PC-3 (cell line): ENCODE data around the gene ZMYND11. TPM values are rescaled to one million over a fixed set of nuclear protein-coding genes. Genes with fewer than 3 reads are reported as not detected.

Experiments used
- ATAC-seq: fragments of 200-7000 bp; cut with Tn5 transposase; 2 replicates; pipeline ENCODE4 v1.9.1; 2020; ENCODE audit warnings: mild to moderate bottlenecking, moderate library complexity
- BruUV-seq: library from RNA; stranded (reverse); fragments of 400-500 nt; replicated peaks from 2 replicates; lab custom pipeline; 2021; lab: Mats Ljungman, UMichigan
- CTCF ChIA-PET: fragments of 300-600 bp; sonication (Branson Sonifier 250); formaldehyde crosslinking; loops from one replicate; lab custom pipeline; 2022; ENCODE audit warnings: antibody characterized with exemption; lab: Charles Lee
- POLR2A ChIA-PET: fragments of 300-600 bp; sonication (Branson Sonifier 250); formaldehyde crosslinking; loops from one replicate; lab custom pipeline; 2022; ENCODE audit warnings: antibody characterized with exemption; ENCODE audit not compliant: unreplicated experiment; lab: Charles Lee
- DNase-seq: peaks from one replicate; pipeline ENCODE4 v3.0.0-alpha.2; 2015
- H2AFZ ChIP-seq: fragments of 300-600 bp; sonication (generic); 2 replicates; pipeline ENCODE4 v1.6.0; 2016; ENCODE audit warnings: antibody characterized with exemption, low read length
- H3F3A ChIP-seq: fragments of 300-600 bp; sonication (generic); one replicate; pipeline ENCODE4 v1.6.0; 2017; ENCODE audit warnings: antibody characterized with exemption, low read length, control low read depth, mild to moderate bottlenecking; ENCODE audit not compliant: unreplicated experiment
- H3K27ac ChIP-seq: fragments of 300-600 bp; sonication (generic); 2 replicates; pipeline ENCODE4 v1.5.1; 2016; ENCODE audit warnings: mild to moderate bottlenecking, low read length
- H3K27me3 ChIP-seq: fragments of 300-600 bp; sonication (generic); 2 replicates; pipeline ENCODE4 v1.6.1; 2016; ENCODE audit warnings: low read length, mixed read lengths
- H3K36me3 ChIP-seq: fragments of 300-600 bp; sonication (generic); 2 replicates; pipeline ENCODE4 v1.6.1; 2016; ENCODE audit warnings: low read depth, mixed run types, low read length, mixed read lengths
- H3K4me1 ChIP-seq: fragments of 300-600 bp; sonication (generic); 2 replicates; pipeline ENCODE4 v1.5.1; 2016; ENCODE audit warnings: low read length; ENCODE audit not compliant: insufficient read depth
- H3K4me2 ChIP-seq: fragments of 300-600 bp; sonication (generic); 2 replicates; pipeline ENCODE4 v1.6.0; 2016; ENCODE audit warnings: low read length
- H3K4me3 ChIP-seq: fragments of 300-600 bp; sonication (generic); 2 replicates; pipeline ENCODE4 v1.5.1; 2016; ENCODE audit warnings: mild to moderate bottlenecking, low read length, mixed read lengths
- H3K79me2 ChIP-seq: fragments of 300-600 bp; sonication (generic); 2 replicates; pipeline ENCODE4 v1.6.1; 2017; ENCODE audit warnings: low read length, mixed read lengths
- H3K9ac ChIP-seq: fragments of 300-600 bp; sonication (generic); 2 replicates; pipeline ENCODE4 v1.6.0; 2016; ENCODE audit warnings: mild to moderate bottlenecking, low read length
- H3K9me2 ChIP-seq: fragments of 300-600 bp; sonication (generic); replicated peaks from 2 replicates; pipeline ENCODE4 v1.6.1; 2016; ENCODE audit warnings: mixed run types, low read length, mixed read lengths
- H3K9me3 ChIP-seq: fragments of 300-600 bp; sonication (generic); 2 replicates; pipeline ENCODE4 v1.6.1; 2016; ENCODE audit warnings: low read length, mixed read lengths
- H4K20me1 ChIP-seq: fragments of 300-600 bp; sonication (generic); 2 replicates; pipeline ENCODE4 v1.6.1; 2016; ENCODE audit warnings: low read length, mixed read lengths
- CTCF ChIP-seq: fragments of 300-600 bp; sonication (generic); conservative IDR thresholded peaks from 2 replicates; pipeline ENCODE4 v1.5.1; 2017; ENCODE audit warnings: antibody characterized with exemption, low read depth, mild to moderate bottlenecking, low read length
- EZH2 ChIP-seq: fragments of 300-600 bp; sonication (generic); IDR thresholded peaks from one replicate; pipeline ENCODE4 v1.6.1; 2017; ENCODE audit warnings: antibody characterized with exemption, mild to moderate bottlenecking, low read length; ENCODE audit not compliant: unreplicated experiment
- EZH2phosphoT487 ChIP-seq: fragments of 300-600 bp; sonication (generic); IDR thresholded peaks from 2 replicates; pipeline ENCODE4 v1.6.1; 2018; ENCODE audit warnings: mild to moderate bottlenecking, antibody characterized with exemption, low read length, borderline replicate concordance
- intact Hi-C: fragments of 100-400 bp; cut with micrococcal nuclease; formaldehyde crosslinking; loops from 2 replicates; pipeline ENCODE4 v1.9.0; 2023
- total RNA-seq: library from RNA; depleted of rRNA; stranded (reverse); fragments of >200 nt; gene quantifications from 2 replicates; pipeline ENCODE4 v1.2.3, GENCODE V29; 2014

ZMYND11 gene
- total RNA-seq, 1 experiment from 2014 or later, result 17.1 TPM

- H3F3A ChIP-seq, result no peaks in the 10 kb centered on the region
- POLR2A ChIA-PET, result no interaction called here
- TF ChIP-seq EZH2phosphoT487 (no peak), CTCF (no peak), EZH2 (no peak)
- H3K36me3 ChIP-seq, result no peaks in the 10 kb centered on the region; the same call in 1 of the 2 replicates
- intact Hi-C loops, result loop anchor here (5.0 to 10.0 kb wide), 2 partner anchors 58 to 250 kb away; no protein-coding TSS in a partner anchor
- no peak overlapping the region for H2AFZ ChIP-seq
- H3K4me3 ChIP-seq, result no peak overlapping the region
- CTCF ChIA-PET, result interaction anchor here (0.6 kb wide), 1 partner anchor 686 kb away, joined by 7 read pairs; no protein-coding TSS in a partner anchor
- no peak overlapping the region for H3K9ac ChIP-seq
- no peaks in the 10 kb centered on the region for H3K27me3 ChIP-seq
- H3K4me2 ChIP-seq, result no peak overlapping the region
- no peak for DNase-seq
- H3K79me2 ChIP-seq, result no peaks in the 10 kb centered on the region
- no peaks in the 10 kb centered on the region for H3K9me2 ChIP-seq
- BruUV-seq, result no TSS peak
- H3K9me3 ChIP-seq, result no peaks in the 10 kb centered on the region
- H4K20me1 ChIP-seq, result no peaks in the 10 kb centered on the region
- peaks cover 7% of the 10 kb centered on the region for H3K4me1 ChIP-seq
- H3K27ac ChIP-seq, result no peak overlapping the region
- ATAC-seq, result 0 out of 2 replicates have a peak, but pooled peaks have one; percentile 27
Observed at GRCh38 chr10:234708-235406, 99.6 kb downstream of the ZMYND11 start.

- no peak overlapping the region for H3K4me2 ChIP-seq
- DNase-seq, result no peak
Observed at GRCh38 chr10:235915-236314, 100.7 kb downstream of the ZMYND11 start.

More at GRCh38 chr10:235915-236314, 100.7 kb downstream of the ZMYND11 start:
- Histone ChIP-seq H3F3A (no peaks in the 10 kb centered on the region), H3K4me1 (peaks cover 8% of the 10 kb centered on the region), H3K9me3 (no peaks in the 10 kb centered on the region), H3K9me2 (no peaks in the 10 kb centered on the region), H2AFZ (no peak overlapping the region), H3K27me3 (no peaks in the 10 kb centered on the region), H3K4me3 (no peak overlapping the region), H3K36me3 (no peaks in the 10 kb centered on the region), H3K9ac (no peak overlapping the region), H3K27ac (no peak overlapping the region), H3K79me2 (no peaks in the 10 kb centered on the region), H4K20me1 (no peaks in the 10 kb centered on the region)
- ChIA-PET CTCF (no interaction called here), POLR2A (interaction anchor here (0.8 kb wide), 1 partner anchor 172 kb away, joined by 3 read pairs; no protein-coding TSS in a partner anchor)
- no peak for TF ChIP-seq CTCF
- no peak for TF ChIP-seq EZH2phosphoT487
- TF ChIP-seq EZH2, result no peak
- peak; percentile 18; the same call in 1 of the 2 replicates for ATAC-seq
- BruUV-seq, result no TSS peak
- intact Hi-C loops, result loop anchor here (5.0 to 10.0 kb wide), 2 partner anchors 59 to 249 kb away; no protein-coding TSS in a partner anchor
